ENCODE measurements around the gene SELENOV.
A peak's percentile ranks its signal among the peaks of the same experiment; 100 is the strongest.

Gene SELENOV

GRCh38 chr19:39532233-39533002, 17.5 kb downstream of the SELENOV start, which contains the start of gene EID2B:
EID2B (minus strand) TSS chr19:39532852; CDS start chr19:39532802, 50 bp downstream.
- Histone ChIP-seq H3K27me3 (ENCODE audit: insufficient read depth, low read length) (no peaks in the 10 kb centered on the region), H3K9me3 (ENCODE audit: insufficient read depth, low read depth, low read length) (peaks cover 1% of the 10 kb centered on the region), H3K36me3 (ENCODE audit: control insufficient read depth in 1 of 2, insufficient read depth in 2 of 2, low read length in 2 of 2) (no peaks in the 10 kb centered on the region), H2BK5ac (ENCODE audit: low read depth, low read length, poor library complexity) (no peak within 1 kb of the TSS), H3K4me1 (ENCODE audit: control insufficient read depth in 1 of 2, insufficient read depth in 2 of 2, low read length in 2 of 2) (peaks cover 2 to 5% of the 10 kb centered on the region in 2 experiments), H3K18ac (ENCODE audit: low read length) (no peak within 1 kb of the TSS), H3K4me3 (ENCODE audit: low read depth, low read length) (peak within 1 kb of the TSS; percentile 98), H3K27ac (ENCODE audit: low read depth, low read length) (no peak within 1 kb of the TSS), H2AK5ac (ENCODE audit: low read length) (no peak within 1 kb of the TSS), H4K91ac (ENCODE audit: low read depth, low read length) (no peak within 1 kb of the TSS), H4K12ac (ENCODE audit: low read depth, low read length) (peak within 1 kb of the TSS; percentile 29), H2BK12ac (ENCODE audit: low read length) (no peak within 1 kb of the TSS), H3K23ac (ENCODE audit: low read length) (no peak within 1 kb of the TSS), H2AFZ (ENCODE audit: insufficient read depth, low read length, poor library complexity) (peak within 1 kb of the TSS; percentile 82), H2BK120ac (ENCODE audit: insufficient read depth, low read length, poor library complexity) (no peak within 1 kb of the TSS), H3K9ac (ENCODE audit: low read length) (peak within 1 kb of the TSS; percentile 87), H3K14ac (ENCODE audit: low read length) (peak within 1 kb of the TSS; percentile 65), H3K4me2 (ENCODE audit: low read length) (peak within 1 kb of the TSS; percentile 96), H3K4ac (ENCODE audit: low read depth, low read length) (no peak within 1 kb of the TSS), H3K79me2 (ENCODE audit: control insufficient read depth, insufficient read depth, low read length, poor library complexity) (no peaks in the 10 kb centered on the region), H4K8ac (ENCODE audit: low read depth, low read length) (peak within 1 kb of the TSS; percentile 75), H3K79me1 (ENCODE audit: low read length) (no peaks in the 10 kb centered on the region)
- no CpG with 5 or more reads among the region's 65 CpGs for whole genome bisulfite sequencing (ENCODE audit: extremely low coverage, insufficient coverage, insufficient read length)
- DNase-seq, result peak; percentile 97 to 100

- H3K4ac ChIP-seq (ENCODE audit: low read depth, low read length), result no peak overlapping the region
- no peak overlapping the region for H4K8ac ChIP-seq (ENCODE audit: low read depth, low read length)
- H3K27me3 ChIP-seq (ENCODE audit: insufficient read depth, low read length), result no peaks in the 10 kb centered on the region
- no peaks in the 10 kb centered on the region for H3K79me2 ChIP-seq (ENCODE audit: control insufficient read depth, insufficient read depth, low read length, poor library complexity)
- H3K23ac ChIP-seq (ENCODE audit: low read length), result no peak overlapping the region
- H3K9me3 ChIP-seq (ENCODE audit: insufficient read depth, low read depth, low read length), result peaks cover 1% of the 10 kb centered on the region
- H3K36me3 ChIP-seq (ENCODE audit: control insufficient read depth in 1 of 2, insufficient read depth in 2 of 2, low read length in 2 of 2), result no peaks in the 10 kb centered on the region
- no peaks in the 10 kb centered on the region for H3K79me1 ChIP-seq (ENCODE audit: low read length)
- H3K27ac ChIP-seq (ENCODE audit: low read depth, low read length), result no peak overlapping the region
- H4K91ac ChIP-seq (ENCODE audit: low read depth, low read length), result no peak overlapping the region
- H4K12ac ChIP-seq (ENCODE audit: low read depth, low read length), result no peak overlapping the region
- H3K9ac ChIP-seq (ENCODE audit: low read length), result no peak overlapping the region
- no peak overlapping the region for H3K14ac ChIP-seq (ENCODE audit: low read length)
- H2BK12ac ChIP-seq (ENCODE audit: low read length), result no peak overlapping the region
- no peak overlapping the region for H2AFZ ChIP-seq (ENCODE audit: insufficient read depth, low read length, poor library complexity)
- DNase-seq, result no peak
- no peak overlapping the region for H2BK5ac ChIP-seq (ENCODE audit: low read depth, low read length, poor library complexity)
- WGBS (ENCODE audit: extremely low coverage, insufficient coverage, insufficient read length), result no CpG with 5 or more reads among the region's 12 CpGs
- H3K4me3 ChIP-seq (ENCODE audit: low read depth, low read length), result no peak overlapping the region
- peaks cover 2 to 5% of the 10 kb centered on the region in 2 experiments for H3K4me1 ChIP-seq (ENCODE audit: control insufficient read depth in 1 of 2, insufficient read depth in 2 of 2, low read length in 2 of 2)
- H2AK5ac ChIP-seq (ENCODE audit: low read length), result no peak overlapping the region
- no peak overlapping the region for H2BK120ac ChIP-seq (ENCODE audit: insufficient read depth, low read length, poor library complexity)
- H3K18ac ChIP-seq (ENCODE audit: low read length), result no peak overlapping the region
- H3K4me2 ChIP-seq (ENCODE audit: low read length), result no peak overlapping the region
Observed at GRCh38 chr19:39533003-39533512, 18.1 kb downstream of the SELENOV start.

- H3K14ac ChIP-seq (ENCODE audit: low read length), result no peak overlapping the region
- no peak overlapping the region for H4K12ac ChIP-seq (ENCODE audit: low read depth, low read length)
- no peak for DNase-seq
- no peak overlapping the region for H3K4me2 ChIP-seq (ENCODE audit: low read length)
- H3K4me1 ChIP-seq (ENCODE audit: control insufficient read depth in 1 of 2, insufficient read depth in 2 of 2, low read length in 2 of 2), result peaks cover 2 to 5% of the 10 kb centered on the region in 2 experiments
- H3K79me1 ChIP-seq (ENCODE audit: low read length), result no peaks in the 10 kb centered on the region
- WGBS (ENCODE audit: extremely low coverage, insufficient coverage, insufficient read length), result no CpG with 5 or more reads among the region's 3 CpGs
- no peak overlapping the region for H2AFZ ChIP-seq (ENCODE audit: insufficient read depth, low read length, poor library complexity)
- H2AK5ac ChIP-seq (ENCODE audit: low read length), result no peak overlapping the region
- peaks cover 1% of the 10 kb centered on the region for H3K9me3 ChIP-seq (ENCODE audit: insufficient read depth, low read depth, low read length)
- H3K36me3 ChIP-seq (ENCODE audit: control insufficient read depth in 1 of 2, insufficient read depth in 2 of 2, low read length in 2 of 2), result no peaks in the 10 kb centered on the region
- no peaks in the 10 kb centered on the region for H3K27me3 ChIP-seq (ENCODE audit: insufficient read depth, low read length)
- H3K4ac ChIP-seq (ENCODE audit: low read depth, low read length), result no peak overlapping the region
- H3K27ac ChIP-seq (ENCODE audit: low read depth, low read length), result no peak overlapping the region
- H2BK12ac ChIP-seq (ENCODE audit: low read length), result no peak overlapping the region
- no peak overlapping the region for H3K9ac ChIP-seq (ENCODE audit: low read length)
- H2BK5ac ChIP-seq (ENCODE audit: low read depth, low read length, poor library complexity), result no peak overlapping the region
- H4K8ac ChIP-seq (ENCODE audit: low read depth, low read length), result no peak overlapping the region
- no peak overlapping the region for H2BK120ac ChIP-seq (ENCODE audit: insufficient read depth, low read length, poor library complexity)
- H3K23ac ChIP-seq (ENCODE audit: low read length), result no peak overlapping the region
- no peak overlapping the region for H3K4me3 ChIP-seq (ENCODE audit: low read depth, low read length)
- no peak overlapping the region for H3K18ac ChIP-seq (ENCODE audit: low read length)
- H3K79me2 ChIP-seq (ENCODE audit: control insufficient read depth, insufficient read depth, low read length, poor library complexity), result no peaks in the 10 kb centered on the region
- no peak overlapping the region for H4K91ac ChIP-seq (ENCODE audit: low read depth, low read length)
Observed at GRCh38 chr19:39533791-39534190, 18.9 kb downstream of the SELENOV start.

- no peak for DNase-seq
- Histone ChIP-seq H3K18ac (ENCODE audit: low read length) (no peak overlapping the region), H3K4me2 (ENCODE audit: low read length) (peak overlapping the region; percentile 96), H2BK120ac (ENCODE audit: insufficient read depth, low read length, poor library complexity) (no peak overlapping the region), H4K91ac (ENCODE audit: low read depth, low read length) (peak overlapping the region; percentile 65), H3K9ac (ENCODE audit: low read length) (peak overlapping the region; percentile 85), H3K4me3 (ENCODE audit: low read depth, low read length) (peak overlapping the region; percentile 95), H4K12ac (ENCODE audit: low read depth, low read length) (no peak overlapping the region), H3K4ac (ENCODE audit: low read depth, low read length) (peak overlapping the region; percentile 0), H3K27me3 (ENCODE audit: insufficient read depth, low read length) (no peaks in the 10 kb centered on the region), H2AFZ (ENCODE audit: insufficient read depth, low read length, poor library complexity) (no peak overlapping the region), H3K27ac (ENCODE audit: low read depth, low read length) (peak overlapping the region; percentile 92), H3K79me1 (ENCODE audit: low read length) (peaks cover 5% of the 10 kb centered on the region), H3K9me3 (ENCODE audit: insufficient read depth, low read depth, low read length) (no peaks in the 10 kb centered on the region), H2BK5ac (ENCODE audit: low read depth, low read length, poor library complexity) (no peak overlapping the region), H3K14ac (ENCODE audit: low read length) (no peak overlapping the region), H3K23ac (ENCODE audit: low read length) (no peak overlapping the region), H4K8ac (ENCODE audit: low read depth, low read length) (peak overlapping the region; percentile 74), H3K79me2 (ENCODE audit: control insufficient read depth, insufficient read depth, low read length, poor library complexity) (peaks cover 2% of the 10 kb centered on the region), H2BK12ac (ENCODE audit: low read length) (no peak overlapping the region), H3K4me1 (ENCODE audit: control insufficient read depth in 1 of 2, insufficient read depth in 2 of 2, low read length in 2 of 2) (no peaks in the 10 kb centered on the region), H2AK5ac (ENCODE audit: low read length) (no peak overlapping the region), H3K36me3 (ENCODE audit: control insufficient read depth in 1 of 2, insufficient read depth in 2 of 2, low read length in 2 of 2) (no peaks in the 10 kb centered on the region)
- WGBS (ENCODE audit: extremely low coverage, insufficient coverage, insufficient read length), result no CpG with 5 or more reads among the region's 10 CpGs
Observed at GRCh38 chr19:39539165-39539517, 24.2 kb downstream of the SELENOV start.

Measured in trophoblast cell (in vitro differentiated cells and primary cell).